HPDE6-E6E7 (cell line): ENCODE results near the gene CPPED1.
"Not testable (repeated sequence)": the region's sequence is repeated elsewhere in the genome, so short reads cannot be mapped to it uniquely, and the experiment has no call there.

Experiments used
- DNase-seq: peaks from one replicate; pipeline ENCODE4 v3.0.0; 2011; ENCODE audit warnings: missing footprints; ENCODE audit errors: extremely low spot score

Gene CPPED1, protein sequence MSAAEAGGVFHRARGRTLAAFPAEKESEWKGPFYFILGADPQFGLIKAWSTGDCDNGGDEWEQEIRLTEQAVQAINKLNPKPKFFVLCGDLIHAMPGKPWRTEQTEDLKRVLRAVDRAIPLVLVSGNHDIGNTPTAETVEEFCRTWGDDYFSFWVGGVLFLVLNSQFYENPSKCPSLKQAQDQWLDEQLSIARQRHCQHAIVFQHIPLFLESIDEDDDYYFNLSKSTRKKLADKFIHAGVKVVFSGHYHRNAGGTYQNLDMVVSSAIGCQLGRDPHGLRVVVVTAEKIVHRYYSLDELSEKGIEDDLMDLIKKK

DNA sequence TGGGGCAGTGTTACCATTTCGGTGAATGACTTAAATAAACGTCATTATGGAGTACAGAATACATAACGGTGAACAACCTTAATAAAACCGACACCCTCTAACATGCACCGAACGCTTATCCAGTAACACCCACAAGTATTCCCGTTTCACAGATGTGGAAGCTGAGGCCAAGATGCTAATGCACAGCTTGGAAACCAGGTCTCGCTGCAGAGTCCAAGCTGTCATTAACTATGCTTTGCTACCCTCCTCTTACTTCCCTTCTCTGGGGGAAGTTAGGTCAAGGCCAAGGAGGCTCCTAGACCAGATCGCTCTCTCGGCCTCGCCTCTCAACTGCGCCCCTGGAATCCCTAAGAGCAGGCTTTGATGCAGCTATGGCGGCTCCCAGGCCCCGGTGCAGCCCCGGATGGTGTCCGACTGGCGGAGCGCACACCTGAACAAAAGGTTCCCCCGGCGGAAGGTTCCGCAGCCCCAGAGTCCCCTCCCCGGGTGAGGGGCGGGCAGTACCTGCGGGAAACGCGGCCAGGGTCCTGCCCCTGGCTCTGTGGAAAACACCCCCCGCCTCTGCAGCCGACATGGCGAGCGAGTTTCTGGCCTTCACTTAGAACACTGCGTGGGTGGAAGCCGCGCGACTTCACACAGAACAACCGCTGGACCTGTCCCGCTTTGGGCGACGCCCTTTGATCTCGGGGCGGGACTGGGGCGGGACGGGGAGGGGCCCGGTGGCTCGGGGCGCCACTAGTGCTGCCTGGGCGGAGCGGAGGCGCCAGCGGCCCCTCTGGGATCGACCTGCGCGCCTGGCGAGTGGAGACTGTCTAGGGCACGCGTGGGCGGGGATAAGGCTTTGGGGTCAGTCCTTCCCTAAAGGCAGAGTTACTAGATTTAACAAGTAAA is at the start of gene CPPED1:
Gene CPPED1, minus strand, starts transcription at position 685 of the 891 bp plus-strand sequence. Its CDS starts 111 bp downstream, at position 574.
- DNase-seq, result no peak

GRCh38 chr16:12850186-12850585 is 46.5 kb upstream of the CPPED1 start:
- DNase-seq, result no peak

GRCh38 chr16:12846592-12846991 is 42.9 kb upstream of the CPPED1 start:
- DNase-seq, result no peak

GRCh38 chr16:12845282-12845681 is 41.6 kb upstream of the CPPED1 start:
- no peak for DNase-seq

DNA sequence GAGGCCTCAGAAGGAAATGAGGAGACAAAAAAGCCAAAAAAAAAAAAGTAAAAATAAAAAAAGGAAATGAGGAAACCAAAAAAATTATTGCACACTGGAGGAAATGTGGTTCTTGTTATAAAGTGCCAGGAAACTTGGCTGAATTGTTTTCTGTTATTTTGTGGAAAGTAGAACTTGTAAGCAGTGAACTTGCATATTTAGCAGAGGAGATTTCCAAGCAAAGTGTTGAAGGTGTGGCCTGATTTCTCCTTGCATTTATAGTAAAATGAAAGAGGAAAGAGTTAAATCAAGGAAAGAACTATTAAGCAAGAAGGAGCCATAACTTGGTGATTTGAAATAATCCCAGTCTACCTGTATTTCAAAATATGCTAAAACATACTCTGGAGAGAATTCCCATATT is 34.1 kb upstream of the CPPED1 start:
- DNase-seq, result no peak

DNA sequence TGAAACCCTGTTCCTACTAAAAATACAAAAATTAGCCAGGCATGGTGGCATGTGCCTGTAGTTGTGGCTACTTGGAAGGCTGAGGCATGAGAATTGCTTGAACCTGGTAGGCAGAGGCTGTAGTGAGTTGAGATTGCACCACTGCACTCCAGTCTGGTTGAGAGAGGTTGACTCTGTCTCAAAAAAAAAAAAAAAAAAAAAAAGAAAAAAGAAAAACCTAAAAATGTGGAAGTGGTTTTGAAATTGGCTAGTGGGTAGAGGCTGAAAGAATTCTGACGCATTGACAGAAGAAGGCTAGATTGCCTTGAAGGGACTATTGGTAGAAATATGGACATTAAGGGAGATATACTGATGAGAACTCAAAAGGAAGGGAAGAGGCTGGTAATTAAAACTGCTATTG is 33.6 kb upstream of the CPPED1 start:
- DNase-seq, result no peak

GRCh38 chr16:12833926-12834325 is 30.2 kb upstream of the CPPED1 start:
- DNase-seq, result no peak

- no peak for DNase-seq
Observed at GRCh38 chr16:12829096-12829888, 25.6 kb upstream of the CPPED1 start.

GRCh38 chr16:12828206-12828605 is 24.5 kb upstream of the CPPED1 start:
- no peak for DNase-seq

- no peak for DNase-seq
Observed at GRCh38 chr16:12826559-12826958, 22.9 kb upstream of the CPPED1 start.

DNA sequence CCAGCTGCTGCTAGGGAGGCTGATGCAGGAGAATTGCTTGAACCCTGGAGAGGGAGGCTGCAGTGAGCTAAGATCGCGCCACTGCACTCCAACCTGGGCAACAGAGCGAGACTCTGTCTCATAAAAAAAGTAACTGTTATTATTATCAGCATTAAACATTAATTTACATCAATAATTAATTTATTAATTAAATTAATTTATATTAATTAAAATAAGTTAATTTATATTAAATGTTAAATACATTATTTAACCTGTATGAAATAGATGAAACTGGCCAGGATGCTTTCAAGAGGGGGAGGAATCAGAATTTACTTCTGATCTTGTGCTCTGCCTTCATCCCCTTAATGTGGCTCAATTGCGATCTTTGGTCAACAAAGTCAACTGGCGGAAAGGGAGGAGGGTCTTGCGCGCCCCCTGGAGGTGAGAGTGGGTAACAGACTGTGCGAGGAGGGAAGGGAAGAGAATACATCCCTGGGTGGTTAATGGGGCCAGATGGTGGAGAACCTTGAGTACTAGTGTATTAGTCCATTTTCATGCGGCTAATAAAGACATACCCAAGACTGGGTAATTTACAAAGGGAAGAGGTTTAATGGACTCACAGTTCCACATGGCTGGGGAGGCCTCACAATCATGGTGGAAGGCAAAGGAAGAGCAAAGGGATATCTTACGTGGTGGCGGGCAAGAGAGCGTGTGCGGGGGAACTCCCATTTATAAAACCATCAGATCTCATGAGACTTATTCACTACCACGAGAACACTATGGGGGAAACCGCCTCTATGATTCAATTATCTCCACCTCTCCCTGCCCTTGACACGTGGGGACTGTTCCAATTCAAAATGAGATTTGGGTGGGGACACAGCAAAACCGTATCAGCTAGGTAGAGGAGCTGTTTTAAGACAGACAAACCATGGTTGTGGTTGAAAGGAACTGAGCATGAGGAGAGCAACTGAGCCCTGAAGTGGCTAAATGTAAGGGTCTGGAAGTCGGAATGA is 15.7 kb upstream of the CPPED1 start:
- no peak for DNase-seq

GRCh38 chr16:12818326-12818725 is 14.6 kb upstream of the CPPED1 start:
- DNase-seq, result no peak

DNA sequence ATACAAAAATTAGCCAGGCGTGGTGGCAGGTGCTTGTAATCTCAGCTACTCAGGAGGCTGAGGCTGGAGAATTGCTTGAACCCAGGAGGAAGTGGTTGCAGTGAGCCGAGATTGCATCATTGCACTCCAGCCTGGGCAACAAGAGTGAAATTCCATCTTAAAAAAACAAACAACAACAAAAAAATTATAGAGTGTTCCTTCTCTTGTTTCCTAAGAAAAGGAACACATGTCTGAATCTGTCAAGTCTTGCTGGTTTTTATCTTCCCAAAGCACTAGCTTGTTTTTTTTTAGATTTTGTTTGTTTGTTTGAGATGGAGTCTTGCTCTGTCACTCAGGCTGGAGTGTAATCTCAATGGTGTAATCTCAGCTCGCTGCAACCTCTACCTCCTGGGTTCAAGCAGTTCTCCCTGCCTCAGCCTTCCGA is 13.1 kb upstream of the CPPED1 start:
- DNase-seq, result not testable (repeated sequence)

DNA sequence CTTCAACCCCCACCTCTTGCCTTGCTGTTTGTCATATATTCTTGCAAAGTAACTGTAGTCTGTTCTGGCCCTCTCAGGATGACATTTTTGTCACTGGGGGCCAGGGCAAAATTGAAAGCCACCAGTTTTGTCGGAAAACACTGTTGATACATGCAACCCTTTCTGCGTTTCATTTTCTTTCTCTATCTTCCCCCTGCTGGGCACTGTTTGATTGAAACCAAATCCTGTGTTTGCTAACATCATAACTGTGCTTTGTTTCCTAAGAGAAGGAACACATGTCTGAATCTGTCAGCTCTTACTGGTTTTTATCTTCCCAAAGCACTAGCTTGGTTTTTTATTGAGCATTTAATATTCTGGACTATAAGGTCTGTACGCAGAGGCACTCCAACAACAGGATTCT is 11.7 kb upstream of the CPPED1 start:
- no peak for DNase-seq

- not testable (repeated sequence) for DNase-seq
Observed at GRCh38 chr16:12813734-12814133, 10.0 kb upstream of the CPPED1 start.

DNA sequence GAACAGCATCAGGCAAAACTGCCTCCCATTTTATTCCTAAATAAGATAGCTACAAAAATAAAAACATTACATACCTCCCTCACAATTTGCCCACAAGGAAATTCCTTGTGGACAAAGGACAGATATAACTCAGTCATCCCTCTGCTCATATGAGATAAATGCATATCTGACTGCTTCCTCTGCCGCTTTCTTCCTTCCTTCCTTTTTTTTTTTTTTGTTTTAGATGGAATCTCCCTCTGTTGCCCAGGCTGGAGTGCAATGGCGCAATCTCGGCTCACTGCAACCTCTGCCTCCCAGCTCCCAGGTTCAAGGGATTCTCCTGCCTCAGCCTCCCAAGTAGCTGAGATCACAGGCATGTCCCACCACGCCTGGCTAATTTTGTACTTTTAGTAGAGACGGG is 9.6 kb upstream of the CPPED1 start:
- DNase-seq, result not testable (repeated sequence)

GRCh38 chr16:12811441-12812383 is 8.0 kb upstream of the CPPED1 start:
- no peak for DNase-seq

- DNase-seq, result no peak
Observed at GRCh38 chr16:12805066-12805465, 1.4 kb upstream of the CPPED1 start.

DNA sequence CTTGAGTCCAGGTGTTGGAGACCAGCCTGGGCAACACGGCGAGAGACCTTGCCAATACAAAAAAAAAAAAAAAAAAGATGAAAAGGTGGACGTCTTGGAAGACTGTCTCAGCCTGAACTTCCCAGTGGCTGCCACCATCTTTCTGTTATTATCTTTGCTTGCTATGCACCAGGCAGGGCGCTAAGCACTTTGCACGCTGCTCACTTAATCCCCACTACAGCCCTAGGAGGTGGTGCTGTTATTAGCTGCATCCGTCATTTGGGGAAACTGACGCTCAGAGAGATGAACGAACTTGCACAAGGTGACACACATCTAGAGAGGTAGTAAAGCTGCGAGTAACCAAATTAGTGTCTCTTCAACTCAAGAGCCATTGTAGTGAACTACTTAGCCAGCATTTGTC is 708 bp upstream of the CPPED1 start:
- DNase-seq, result no peak

GRCh38 chr16:12802661-12803060 is 1.0 kb downstream of the CPPED1 start:
- no peak for DNase-seq
